Keratinocyte (primary cell): ENCODE measurements around the gene ATXN7L1. TPM values are rescaled to one million over a fixed set of nuclear protein-coding genes. Genes with fewer than 3 reads are reported as not detected.
"Not testable (repeated sequence)": the region's sequence is repeated elsewhere in the genome, so short reads cannot be mapped to it uniquely, and the experiment has no call there.

Experiments
- DNase-seq: peaks from one replicate; pipeline ENCODE4 v3.0.0-alpha.2; 2011; ENCODE audit warnings: low read depth, missing footprints, low spot score
- FAIRE-seq: peaks from 2 replicates; lab custom pipeline; 2011; peaks lifted over from hg19 to GRCh38; lab: Jason Lieb, UNC
- H2AFZ ChIP-seq: 2 replicates; pipeline ENCODE4 v1.6.0; 2012; ENCODE audit warnings: low read length, control low read depth, inconsistent platforms; ENCODE audit not compliant: control insufficient read depth
- H3K27ac ChIP-seq: 2 replicates; pipeline ENCODE4 v1.5.1; 2011; ENCODE audit warnings: low read length; ENCODE audit not compliant: control insufficient read depth, insufficient read depth
- H3K27me3 ChIP-seq: 3 replicates; pipeline ENCODE4 v1.6.0; 2011; ENCODE audit warnings: low read length; ENCODE audit not compliant: control insufficient read depth, insufficient read depth; ENCODE audit errors: extremely low read depth
- H3K36me3 ChIP-seq, 2 experiments: 2 replicates in 1 of 2; 3 replicates in 1 of 2; pipeline ENCODE4 v1.5.1; 2011; ENCODE audit warnings: low read length in 2 of 2, mild to moderate bottlenecking in 1 of 2; ENCODE audit not compliant: control insufficient read depth in 2 of 2, insufficient read depth in 2 of 2; ENCODE audit errors: extremely low read depth in 1 of 2
- H3K4me1 ChIP-seq: 3 replicates; pipeline ENCODE4 v1.5.1; 2011; ENCODE audit warnings: low read length; ENCODE audit not compliant: control insufficient read depth, insufficient read depth; ENCODE audit errors: extremely low read depth
- H3K4me2 ChIP-seq: 3 replicates; pipeline ENCODE4 v1.6.0; 2011; ENCODE audit warnings: low read depth, low read length; ENCODE audit not compliant: control insufficient read depth, insufficient read depth; ENCODE audit errors: extremely low read depth
- H3K4me3 ChIP-seq, 3 experiments: fragments of 200-600 bp in 1 of 3; sonication (generic) in 1 of 3; 2 replicates in 2 of 3; 3 replicates in 1 of 3; pipeline ENCODE4 v1.5.1; 2011 to 2016; ENCODE audit warnings: low read length in 3 of 3, mild to moderate bottlenecking in 3 of 3, control low read depth in 2 of 3, inconsistent platforms in 1 of 3, low read depth in 1 of 3, mixed read lengths in 1 of 3, mixed run types in 1 of 3, moderate library complexity in 1 of 3; ENCODE audit not compliant: control insufficient read depth in 2 of 3, insufficient read depth in 2 of 3; ENCODE audit errors: extremely low read depth in 1 of 3
- H3K79me2 ChIP-seq: 2 replicates; pipeline ENCODE4 v1.6.0; 2012; ENCODE audit warnings: low read length; ENCODE audit not compliant: control insufficient read depth, insufficient read depth
- H3K9ac ChIP-seq: 3 replicates; pipeline ENCODE4 v1.6.0; 2011; ENCODE audit warnings: low read length; ENCODE audit not compliant: control insufficient read depth, insufficient read depth; ENCODE audit errors: extremely low read depth
- H3K9me1 ChIP-seq: 3 replicates; pipeline ENCODE4 v1.6.0; 2011; ENCODE audit warnings: low read length; ENCODE audit not compliant: control insufficient read depth, insufficient read depth; ENCODE audit errors: extremely low read depth
- H3K9me3 ChIP-seq: 2 replicates; pipeline ENCODE4 v1.5.1; 2012; ENCODE audit warnings: low read depth, low read length; ENCODE audit not compliant: control insufficient read depth
- H4K20me1 ChIP-seq: 3 replicates; pipeline ENCODE4 v1.6.0; 2011; ENCODE audit warnings: low read length; ENCODE audit not compliant: control insufficient read depth, insufficient read depth; ENCODE audit errors: extremely low read depth
- CTCF ChIP-seq, 3 experiments: IDR thresholded peaks in 1 of 3; conservative IDR thresholded peaks in 1 of 3; optimal IDR thresholded peaks in 1 of 3; 2 replicates in 2 of 3; 3 replicates in 1 of 3; pipeline versions ENCODE3 to v1.5.1; 2011; ENCODE audit warnings: low read length in 3 of 3, mild to moderate bottlenecking in 3 of 3, moderate library complexity in 2 of 3, control low read depth in 1 of 3, inconsistent platforms in 1 of 3; ENCODE audit not compliant: insufficient read depth in 2 of 3; ENCODE audit errors: extremely low read depth in 1 of 3
- EZH2 ChIP-seq: IDR thresholded peaks from one replicate; pipeline ENCODE4 v1.6.1; 2012; ENCODE audit warnings: inconsistent platforms, mild to moderate bottlenecking, low read length, moderate library complexity
- dilution Hi-C: fragments of 300-500 bp; cut with MboI; formaldehyde crosslinking; loops from one replicate; pipeline ENCODE4 v1.7.0; 2020; ENCODE audit warnings: low sequenced_read_pairs; ENCODE audit not compliant: extremely low pct_ligation_motif_present
- polyA plus RNA-seq, 5 experiments: library from polyadenylated mRNA; depleted of rRNA in 3 of 5; stranded (reverse) in 3 of 5; stranded (forward) in 1 of 5; unstranded in 1 of 5; fragments of >200 nt; gene quantifications; 1 replicate in 1 of 5; 2 replicates in 3 of 5; 3 replicates in 1 of 5; pipeline versions ENCODE4 v1.2.1 to v1.2.3, GENCODE V29; 2011 to 2012; ENCODE audit warnings: missing spikeins in 2 of 5, low read depth in 1 of 5, low replicate concordance in 1 of 5

ATXN7L1 gene
- polyA plus RNA-seq, 1 donor (not counting 4 experiments of a cell fraction or from before 2014, with no cell fraction given): 4.8 TPM

GRCh38 chr7:105698531-105698930 lies 177.9 kb downstream of the ATXN7L1 start:
- Histone ChIP-seq H3K27ac (no peak overlapping the region), H3K9me1 (no peaks in the 10 kb centered on the region), H4K20me1 (no peaks in the 10 kb centered on the region), H3K27me3 (no peaks in the 10 kb centered on the region), H3K4me1 (no peaks in the 10 kb centered on the region), H3K4me3 (no peak overlapping the region), H3K4me2 (no peak overlapping the region), H3K79me2 (no peaks in the 10 kb centered on the region), H3K36me3 (no peaks in the 10 kb centered on the region), H2AFZ (no peak overlapping the region), H3K9ac (no peak overlapping the region), H3K9me3 (no peaks in the 10 kb centered on the region)
- no peak for FAIRE-seq
- no peak for DNase-seq
- dilution Hi-C loops: no loop called here
- TF ChIP-seq EZH2 (no peak), CTCF (optimal IDR thresholded peaks at IDR 0.05 in 1 of 3, IDR thresholded peaks at IDR 0.05 in 1 of 3, conservative IDR thresholded peaks at IDR 0.05 in 1 of 3; ENCODE audit: extremely low read depth in 1 of 3, insufficient read depth in 2 of 3, low read length in 3 of 3) (no peak)

- H3K27me3 ChIP-seq: no peaks in the 10 kb centered on the region
- no peaks in the 10 kb centered on the region for H3K4me1 ChIP-seq
- no peaks in the 10 kb centered on the region for H3K9me1 ChIP-seq
- H3K27ac ChIP-seq: no peak overlapping the region
- no peaks in the 10 kb centered on the region for H3K79me2 ChIP-seq
- TF ChIP-seq CTCF (optimal IDR thresholded peaks at IDR 0.05 in 1 of 3, IDR thresholded peaks at IDR 0.05 in 1 of 3, conservative IDR thresholded peaks at IDR 0.05 in 1 of 3; ENCODE audit: extremely low read depth in 1 of 3, insufficient read depth in 2 of 3, low read length in 3 of 3): no peak
- TF ChIP-seq EZH2: no peak
- dilution Hi-C loops: no loop called here
- no peaks in the 10 kb centered on the region for H3K9me3 ChIP-seq
- FAIRE-seq: no peak
- H4K20me1 ChIP-seq: no peaks in the 10 kb centered on the region
- no peak overlapping the region for H3K4me2 ChIP-seq
- no peaks in the 10 kb centered on the region for H3K36me3 ChIP-seq
- no peak overlapping the region for H3K9ac ChIP-seq
- no peak overlapping the region for H2AFZ ChIP-seq
- H3K4me3 ChIP-seq: no peak overlapping the region
- DNase-seq: no peak
These were observed 178.6 kb downstream of the ATXN7L1 start for GRCh38 chr7:105697753-105698152.

GRCh38 chr7:105697169-105697568 lies 179.2 kb downstream of the ATXN7L1 start:
- H3K79me2 ChIP-seq, dilution Hi-C loops, H3K9me1 ChIP-seq, H3K4me1 ChIP-seq, H3K27ac ChIP-seq, H2AFZ ChIP-seq, H3K4me3 ChIP-seq, DNase-seq, H3K36me3 ChIP-seq, H4K20me1 ChIP-seq, H3K27me3 ChIP-seq, H3K9ac ChIP-seq, H3K9me3 ChIP-seq, H3K4me2 ChIP-seq, FAIRE-seq: not testable (repeated sequence)
